Right lobe of liver (tissue), 6 donors: ENCODE data around the gene ZFPM1. TPM values are rescaled to one million over a fixed set of nuclear protein-coding genes. Genes with fewer than 3 reads are reported as not detected.

Experiments used
- ATAC-seq, 4 donors: fragments of 200-7000 bp; cut with Tn5 transposase; one replicate each; pipeline ENCODE4 v1.9.1; 2020; ENCODE audit warnings: mild to moderate bottlenecking in 4 of 4, moderate library complexity in 4 of 4
- DNase-seq, 3 donors: peaks; one replicate each; pipeline ENCODE4 v3.0.0-alpha.2; 2020
- H3K27ac ChIP-seq, 3 donors: fragments of 200-600 bp; one replicate each; pipeline ENCODE4 v1.8.0; 2022
- H3K27me3 ChIP-seq, 2 donors: fragments of 200-600 bp; one replicate each; pipeline ENCODE4 v1.8.0; 2022
- H3K36me3 ChIP-seq, 4 donors: fragments of 200-600 bp; sonication (generic) in 1 of 4; one replicate each; pipeline versions ENCODE4 v1.5.1 to v1.8.0; 2017 to 2022; ENCODE audit warnings: control low read depth in 1 of 4
- H3K4me1 ChIP-seq, 4 donors: fragments of 200-600 bp; sonication (generic) in 1 of 4; one replicate each; pipeline versions ENCODE4 v1.5.1 to v1.8.0; 2017 to 2022; ENCODE audit warnings: control low read depth in 1 of 4
- H3K4me3 ChIP-seq, 3 donors: fragments of 200-600 bp; one replicate each; pipeline ENCODE4 v1.8.0; 2022
- H3K9me3 ChIP-seq, 4 donors: fragments of 200-600 bp; sonication (generic) in 1 of 4; one replicate each; pipeline versions ENCODE4 v1.5.1 to v1.8.0; 2017 to 2022; ENCODE audit warnings: control low read depth in 1 of 4
- POLR2A ChIP-seq: fragments of 450-650 bp; IDR thresholded peaks from one replicate; pipeline ENCODE4 v1.6.1; 2017; ENCODE audit warnings: antibody characterized with exemption, mild to moderate bottlenecking
- WGBS: methylation state at CpG from one replicate; pipeline ENCODE4 v1.1.6; 2018; ENCODE audit warnings: low coverage, low lambda C conversion rate; ENCODE audit not compliant: insufficient coverage; ENCODE audit errors: missing lambda C conversion rate; 5-methylcytosine and 5-hydroxymethylcytosine counted together
- intact Hi-C, 2 donors: fragments of 100-400 bp; cut with DNase I; formaldehyde crosslinking; loops; one replicate each; pipeline versions ENCODE4 v1.11.2 to v1.14.1; 2022
- total RNA-seq, 6 experiments: library from RNA; depleted of rRNA in 2 of 6; stranded (reverse); fragments of >200 nt in 2 of 6; fragmentation: NEBNext Ultra II Directional in 3 of 6; extraction: Animal tissue kit (Norgen Biotek cat#: 25700) in 3 of 6; gene quantifications; one replicate each; pipeline versions ENCODE4 v1.1.0 to v1.2.4, GENCODE V29; 2016 to 2023
- TF ChIP-seq, protein P1 (sequence below), 4 donors: fragments of 200-600 bp in 3 of 4; fragments of 450-650 bp in 1 of 4; IDR thresholded peaks; one replicate each; pipeline versions ENCODE4 v1.5.1 to v1.8.0; 2016 to 2022; ENCODE audit warnings: antibody characterized with exemption in 4 of 4, mild to moderate bottlenecking in 2 of 4
- donor health status: DM: no; HTN: yes; CAD: no.
- donor health status: DM: no; HTN: no; CAD: no.
- donor health status: DM: no; HTN: no; CAD: no.
- donor health status: DM: no; HTN: yes; CAD: no.
- donor health status: DM: no; HTN: yes; CAD: no.

ZFPM1 gene
- total RNA-seq, 6 experiments from 2014 or later = 3.8 to 15.5 (median 8.3) TPM

DNA sequence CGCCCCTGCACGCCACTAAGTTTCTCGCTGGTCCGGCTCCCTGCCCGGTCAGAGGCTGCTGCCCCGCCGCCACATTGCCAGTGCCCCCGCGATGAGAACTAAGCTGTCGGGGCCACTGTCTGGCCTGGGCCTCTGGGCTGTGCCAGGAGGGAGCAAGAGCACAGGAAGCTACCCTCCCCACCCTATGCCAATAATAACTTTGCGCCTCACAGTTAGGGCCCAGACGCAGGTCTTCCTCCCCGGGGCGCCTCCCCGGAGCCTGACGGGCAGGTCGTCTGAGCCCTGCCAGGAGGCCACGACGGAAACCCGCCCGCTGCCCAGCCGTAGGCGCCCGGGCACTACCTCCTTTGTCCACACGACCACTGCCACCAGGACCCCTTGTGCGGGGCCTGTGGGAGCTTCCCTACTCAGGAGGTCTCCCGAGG lies 1.5 kb downstream of the ZFPM1 start:
- DNase-seq = peak in 2 of 3 donors; percentile 48 to 61
- H3K4me3 ChIP-seq = peak overlapping the region; percentile 43 to 71 (median 58)
- intact Hi-C loops = no loop called here

DNA sequence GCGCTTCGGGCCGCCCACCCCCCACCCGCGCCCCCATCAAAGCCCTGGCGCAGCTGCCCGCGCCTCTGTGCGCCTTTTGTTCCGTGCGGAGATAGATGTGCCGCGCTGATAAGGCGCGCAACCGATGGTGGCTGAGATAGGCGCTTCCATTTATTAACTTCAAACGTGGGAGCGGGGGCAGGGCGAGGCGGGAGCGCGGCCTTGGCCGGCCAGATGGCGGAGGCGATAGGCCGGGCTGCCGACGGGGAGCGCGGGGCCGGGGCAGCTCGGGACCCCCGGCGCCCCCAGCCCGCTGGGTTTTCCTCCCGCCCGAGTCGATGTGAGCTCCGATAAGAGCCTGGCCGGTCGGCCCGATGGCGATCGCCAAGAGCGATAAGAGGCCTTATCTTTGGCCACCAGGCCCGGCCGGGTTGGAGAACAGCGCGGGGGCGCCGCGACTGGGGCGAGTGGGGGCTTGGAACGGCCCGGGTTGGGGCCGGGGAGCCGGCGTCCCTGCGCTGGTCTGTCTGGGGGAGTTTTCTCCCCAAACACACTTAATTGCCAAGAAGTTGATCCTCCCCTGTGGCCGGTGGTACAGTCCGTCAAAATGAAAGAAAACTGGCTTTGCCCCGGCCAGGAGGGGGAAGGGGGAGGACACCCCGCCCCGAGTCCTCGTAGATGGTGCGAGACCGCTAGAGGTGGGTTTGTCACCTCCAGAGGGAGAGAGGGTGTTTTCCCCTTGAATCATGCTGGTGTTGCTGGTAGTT lies 2.7 kb downstream of the ZFPM1 start:
- intact Hi-C loops = no loop called here
- no peaks in the 10 kb centered on the region for H3K36me3 ChIP-seq
- no peak for ATAC-seq
- peak overlapping the region; percentile 38 to 86 (median 54) for H3K27ac ChIP-seq
- DNase-seq = no peak
- H3K4me1 ChIP-seq = peaks cover 0 to 26% (median 7%) of the 10 kb centered on the region in 4 donors
- H3K9me3 ChIP-seq = no peaks in the 10 kb centered on the region
- H3K4me3 ChIP-seq = peak overlapping the region; percentile 58 to 71 (median 65)
- WGBS = 0% methylated on average over 17 of the region's 68 CpGs
- no peak for TF ChIP-seq POLR2A
- TF ChIP-seq, protein P1, sequence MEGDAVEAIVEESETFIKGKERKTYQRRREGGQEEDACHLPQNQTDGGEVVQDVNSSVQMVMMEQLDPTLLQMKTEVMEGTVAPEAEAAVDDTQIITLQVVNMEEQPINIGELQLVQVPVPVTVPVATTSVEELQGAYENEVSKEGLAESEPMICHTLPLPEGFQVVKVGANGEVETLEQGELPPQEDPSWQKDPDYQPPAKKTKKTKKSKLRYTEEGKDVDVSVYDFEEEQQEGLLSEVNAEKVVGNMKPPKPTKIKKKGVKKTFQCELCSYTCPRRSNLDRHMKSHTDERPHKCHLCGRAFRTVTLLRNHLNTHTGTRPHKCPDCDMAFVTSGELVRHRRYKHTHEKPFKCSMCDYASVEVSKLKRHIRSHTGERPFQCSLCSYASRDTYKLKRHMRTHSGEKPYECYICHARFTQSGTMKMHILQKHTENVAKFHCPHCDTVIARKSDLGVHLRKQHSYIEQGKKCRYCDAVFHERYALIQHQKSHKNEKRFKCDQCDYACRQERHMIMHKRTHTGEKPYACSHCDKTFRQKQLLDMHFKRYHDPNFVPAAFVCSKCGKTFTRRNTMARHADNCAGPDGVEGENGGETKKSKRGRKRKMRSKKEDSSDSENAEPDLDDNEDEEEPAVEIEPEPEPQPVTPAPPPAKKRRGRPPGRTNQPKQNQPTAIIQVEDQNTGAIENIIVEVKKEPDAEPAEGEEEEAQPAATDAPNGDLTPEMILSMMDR (IDR thresholded peaks at IDR 0.05) = peak in 1 of 4 donors; percentile 11
- H3K27me3 ChIP-seq = no peaks in the 10 kb centered on the region

More for the DNA sequence above, 1.5 kb downstream of the ZFPM1 start:
- Histone ChIP-seq H3K36me3 (no peaks in the 10 kb centered on the region), H3K4me1 (peaks cover 0 to 21% (median 7%) of the 10 kb centered on the region in 4 donors), H3K27ac (peak overlapping the region; percentile 58 to 86 (median 76)), H3K9me3 (no peaks in the 10 kb centered on the region), H3K27me3 (no peaks in the 10 kb centered on the region)
- TF ChIP-seq POLR2A = no peak
- TF ChIP-seq, protein P1 (IDR thresholded peaks at IDR 0.05) = no peak
- peak; percentile 1 to 13 (median 4) for ATAC-seq
- no CpG with 5 or more reads among the region's 27 CpGs for WGBS

DNA sequence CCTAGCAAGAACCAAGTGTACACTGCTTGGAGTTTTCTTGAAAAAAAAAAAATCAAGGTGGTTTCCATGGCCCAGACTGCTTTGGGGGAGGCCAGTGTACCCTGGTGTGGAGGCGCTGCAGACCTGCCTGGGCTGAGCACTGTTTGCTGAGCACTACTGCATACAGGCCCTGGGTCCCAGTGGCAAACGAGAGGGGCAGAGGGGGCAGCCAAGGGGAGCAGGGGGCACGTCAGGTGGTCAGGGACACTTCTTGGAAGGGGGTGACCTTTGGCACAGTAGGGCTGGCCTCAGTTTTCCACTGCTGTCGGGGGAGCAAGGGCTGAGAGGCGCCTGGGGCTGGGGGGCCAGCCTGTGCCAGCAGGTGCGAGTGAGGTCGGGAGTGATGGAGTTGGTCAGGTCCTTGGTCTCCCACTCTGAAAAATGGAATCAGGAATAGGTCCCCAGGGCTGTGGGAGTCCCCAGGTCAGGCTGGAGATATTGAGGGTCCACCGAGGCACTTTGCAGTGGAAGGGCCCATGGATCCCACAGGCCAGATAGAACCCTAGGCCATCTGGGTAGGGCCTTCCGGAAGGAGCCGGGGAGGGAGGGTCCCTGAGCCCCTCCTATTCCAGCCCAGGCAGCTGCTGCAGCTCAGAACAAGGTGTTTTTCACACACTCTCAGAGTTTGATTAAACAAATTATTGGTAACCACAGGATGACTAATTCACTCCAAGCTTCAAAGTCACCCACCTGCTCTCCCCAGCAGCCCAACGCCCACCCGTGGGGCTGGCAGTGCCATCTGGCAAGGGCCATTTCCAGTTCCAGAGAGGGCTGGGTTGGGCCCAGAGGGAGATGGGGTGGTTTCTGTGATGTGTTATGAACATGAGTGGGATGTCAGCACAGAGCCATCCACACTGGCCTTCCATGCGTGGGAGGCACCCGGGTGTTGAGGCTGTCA lies 3.5 kb downstream of the ZFPM1 start:
- no peak for ATAC-seq
- H3K27me3 ChIP-seq = no peaks in the 10 kb centered on the region
- H3K4me3 ChIP-seq = peak overlapping the region; percentile 58 to 71 (median 65)
- TF ChIP-seq, protein P1 (IDR thresholded peaks at IDR 0.05) = no peak
- no peak for TF ChIP-seq POLR2A
- peaks cover 0 to 30% (median 10%) of the 10 kb centered on the region in 4 donors for H3K4me1 ChIP-seq
- intact Hi-C loops = no loop called here
- 30% methylated on average over 2 of the region's 14 CpGs for WGBS
- no peaks in the 10 kb centered on the region for H3K9me3 ChIP-seq
- H3K27ac ChIP-seq = peak overlapping the region in 2 of 3 donors; percentile 38 to 86
- no peak for DNase-seq
- no peaks in the 10 kb centered on the region for H3K36me3 ChIP-seq

DNA sequence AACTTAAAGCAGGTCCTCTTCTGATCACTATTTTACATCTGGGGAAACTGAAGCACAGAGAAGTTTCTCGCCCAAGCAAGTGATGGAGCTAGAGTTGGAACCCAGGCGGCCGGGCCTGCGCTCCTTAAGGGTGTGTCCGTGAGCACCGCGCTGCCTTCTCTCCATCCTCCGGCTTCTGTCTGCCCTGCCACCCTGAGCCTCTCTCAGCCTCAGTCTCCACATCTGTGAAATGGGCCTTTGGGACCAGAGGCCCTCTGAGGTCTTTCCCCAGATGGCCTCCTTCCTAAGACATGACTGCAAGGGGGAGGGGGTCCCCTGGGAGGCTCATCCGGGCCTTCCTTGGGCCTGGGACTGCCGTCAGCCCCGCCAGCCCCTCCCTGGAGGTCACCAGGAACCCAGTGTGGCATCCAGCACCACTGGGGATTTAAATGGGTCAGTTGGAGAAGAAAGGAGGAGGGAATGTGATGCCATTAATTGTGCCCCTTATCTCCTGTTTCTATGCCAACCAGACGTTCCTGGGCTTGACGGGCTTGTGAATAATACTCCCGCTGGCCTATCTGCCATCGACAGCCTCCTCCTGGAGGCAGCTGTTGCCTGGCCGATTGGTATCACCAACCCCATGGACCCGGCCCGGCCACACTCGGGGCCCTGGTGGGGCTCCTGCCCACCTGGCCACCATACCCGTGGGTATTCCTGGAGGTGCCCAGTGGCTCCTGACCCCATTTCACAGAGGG lies 5.1 kb downstream of the ZFPM1 start:
- H3K36me3 ChIP-seq = no peaks in the 10 kb centered on the region
- no peak overlapping the region for H3K4me3 ChIP-seq
- H3K9me3 ChIP-seq = no peaks in the 10 kb centered on the region
- TF ChIP-seq, protein P1 (IDR thresholded peaks at IDR 0.05) = no peak
- TF ChIP-seq POLR2A = no peak
- intact Hi-C loops = no loop called here
- peaks cover 0 to 27% (median 11%) of the 10 kb centered on the region in 4 donors for H3K4me1 ChIP-seq
- ATAC-seq (no peak), DNase-seq (no peak)
- WGBS = 100% methylated on average over 1 of the region's 20 CpGs
- no peak overlapping the region for H3K27ac ChIP-seq
- H3K27me3 ChIP-seq = no peaks in the 10 kb centered on the region
